K562 (cell line): ENCODE data around the gene PFKFB2. TPM values are rescaled to one million over a fixed set of nuclear protein-coding genes. Genes with fewer than 3 reads are reported as not detected.

Experiments
- C11orf30 ChIP-seq: fragments of 450-650 bp; IDR thresholded peaks from 2 replicates; pipeline ENCODE4 v1.6.1; 2016; ENCODE audit warnings: low read depth, mild to moderate bottlenecking
- CTBP1 ChIP-seq: fragments of 450-650 bp; IDR thresholded peaks from 2 replicates; pipeline ENCODE4 v1.6.1; 2016; ENCODE audit warnings: borderline replicate concordance
- ETV5 ChIP-seq: sonication (generic); formaldehyde crosslinking; IDR thresholded peaks from 2 replicates; pipeline ENCODE4 v1.4.0; 2020; ENCODE audit warnings: low read depth, mild to moderate bottlenecking, missing genetic modification reagents
- JUND ChIP-seq, 2 experiments: IDR thresholded peaks; 2 replicates in 1 of 2; 3 replicates in 1 of 2; pipeline ENCODE4 v1.6.1; 2011; ENCODE audit warnings: borderline replicate concordance in 2 of 2, low read depth in 2 of 2, low read length in 2 of 2, improper control_type of control experiment in 1 of 2, missing biosample characterization in 1 of 2, missing genetic modification characterization in 1 of 2, missing genetic modification reagents in 1 of 2
- MCM5 ChIP-seq: fragments of 450-650 bp; IDR thresholded peaks from 2 replicates; pipeline ENCODE4 v1.6.1; 2016; ENCODE audit warnings: low read depth
- MLX ChIP-seq, 2 experiments: fragments of 450-650 bp in 1 of 2; sonication (generic) in 1 of 2; formaldehyde crosslinking; conservative IDR thresholded peaks; 2 replicates each; pipeline versions ENCODE4 v1.4.0 to v1.8.1; 2020 to 2022; ENCODE audit warnings: mild to moderate bottlenecking in 1 of 2, missing genetic modification reagents in 1 of 2
- NFATC3 ChIP-seq: fragments of 450-650 bp; IDR thresholded peaks from 2 replicates; pipeline ENCODE4 v1.6.1; 2017; ENCODE audit warnings: mild to moderate bottlenecking
- PHB ChIP-seq: fragments of 250-450 bp; sonication (Bioruptor Pico); IDR thresholded peaks from 2 replicates; pipeline ENCODE4 v1.5.0; 2021
- PHF20 ChIP-seq: fragments of 450-650 bp; IDR thresholded peaks from 2 replicates; pipeline ENCODE4 v1.6.1; 2018; ENCODE audit not compliant: partially characterized antibody
- RB1 ChIP-seq: fragments of 450-650 bp; IDR thresholded peaks from 2 replicates; pipeline ENCODE4 v1.6.1; 2017; ENCODE audit warnings: low read depth, mild to moderate bottlenecking
- RFX1 ChIP-seq: fragments of 450-650 bp; IDR thresholded peaks from 2 replicates; pipeline ENCODE4 v1.6.1; 2016; ENCODE audit warnings: mild to moderate bottlenecking, moderate library complexity
- STAT5B ChIP-seq: fragments of 250-450 bp; sonication (Bioruptor Pico); IDR thresholded peaks from 2 replicates; pipeline ENCODE4 v1.8.0; 2021; ENCODE audit warnings: mild to moderate bottlenecking, inconsistent platforms
- TCFL5 ChIP-seq: fragments of 250-450 bp; sonication (Bioruptor Pico); conservative IDR thresholded peaks from 2 replicates; pipeline ENCODE4 v1.6.1; 2021; ENCODE audit warnings: mild to moderate bottlenecking, moderate library complexity, matching md5 sums
- TRIM24 ChIP-seq, 2 experiments: fragments of 450-650 bp; IDR thresholded peaks; 2 replicates each; pipeline ENCODE4 v1.6.1; 2016
- polyA plus RNA-seq, 8 experiments: library from polyadenylated mRNA; depleted of rRNA in 4 of 8; stranded (reverse) in 5 of 8; unstranded in 3 of 8; fragments of >200 nt; fragmentation: Nextera tagmentation in 2 of 8; fragmentation: Illumina TruSeq in 1 of 8; extraction: Ambion mirVana in 2 of 8; extraction: Trizol in 1 of 8; gene quantifications; 2 replicates each; pipeline versions ENCODE4 v1.2.1 to v1.2.3, GENCODE V29; 2011 to 2014; ENCODE audit warnings: inconsistent platforms in 1 of 8, missing spikeins in 1 of 8
- total RNA-seq, 7 experiments: library from RNA; depleted of rRNA in 6 of 7; stranded (reverse); fragments of >200 nt in 6 of 7; fragmentation: Illumina TruSeq in 2 of 7; extraction: Trizol in 2 of 7; gene quantifications; 2 replicates each; pipeline versions ENCODE4 v1.2.1 to v1.2.3, GENCODE V29; 2011 to 2021; ENCODE audit warnings: low replicate concordance in 1 of 7
- TF ChIP-seq, protein P1 (sequence below): fragments of 250-450 bp; sonication (Bioruptor Pico); IDR thresholded peaks from 2 replicates; pipeline ENCODE4 v1.5.1; 2021; ENCODE audit warnings: mild to moderate bottlenecking
- TF ChIP-seq, protein P2 (sequence below): sonication (generic); formaldehyde crosslinking; IDR thresholded peaks from 2 replicates; pipeline ENCODE4 v1.8.0; 2022; ENCODE audit warnings: mild to moderate bottlenecking, missing genetic modification reagents

Gene PFKFB2
- total and polyA plus RNA-seq, 9 of the 15 experiments (the other 6 are each of a cell fraction or from before 2014, with no cell fraction given) = 6.9 to 26.0 (median 16.4) TPM

DNA sequence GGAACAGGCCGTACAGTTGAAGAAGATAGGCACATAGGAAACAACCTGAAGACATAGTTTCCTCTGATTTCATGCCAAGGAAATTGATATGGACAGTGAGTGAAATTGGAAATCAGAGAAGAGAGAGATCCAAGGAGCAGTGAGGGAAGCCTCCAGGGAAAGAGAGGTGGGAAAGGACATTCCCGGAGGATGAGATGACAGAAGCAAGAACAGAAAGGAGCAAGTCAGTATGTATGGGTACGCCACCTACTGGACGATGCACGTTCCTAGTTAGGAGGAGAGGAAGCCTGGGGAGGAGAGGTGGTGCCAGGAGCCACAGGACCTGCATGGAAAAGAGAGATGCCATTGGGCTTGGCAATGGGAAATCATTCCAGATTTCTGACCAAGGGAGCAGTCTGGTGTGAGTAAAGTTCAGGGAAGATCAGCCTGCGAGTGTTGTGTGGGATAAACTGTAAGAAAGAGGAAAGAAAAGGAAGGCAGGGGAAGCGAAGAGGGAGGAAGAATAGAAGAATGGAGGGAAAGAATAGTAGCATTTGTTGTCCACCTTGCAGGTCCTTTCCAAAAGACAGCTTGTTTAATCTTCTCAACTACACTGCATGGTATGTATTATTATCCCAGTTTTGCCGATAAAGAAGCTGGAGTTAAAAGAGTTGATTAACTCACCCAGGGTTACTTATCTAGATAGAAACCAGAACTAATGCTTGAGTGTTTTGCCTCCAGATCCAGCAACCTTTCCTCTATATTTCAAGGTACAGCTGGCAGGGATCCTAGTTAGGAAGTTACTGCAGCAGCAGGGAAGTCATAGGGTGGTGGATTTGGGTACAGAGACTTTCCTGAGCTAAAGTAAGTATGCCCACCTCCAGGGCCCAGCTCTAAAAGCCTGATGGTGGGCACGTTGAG lies 47.9 kb upstream of the PFKFB2 start (continued):
- TF ChIP-seq, protein P1, sequence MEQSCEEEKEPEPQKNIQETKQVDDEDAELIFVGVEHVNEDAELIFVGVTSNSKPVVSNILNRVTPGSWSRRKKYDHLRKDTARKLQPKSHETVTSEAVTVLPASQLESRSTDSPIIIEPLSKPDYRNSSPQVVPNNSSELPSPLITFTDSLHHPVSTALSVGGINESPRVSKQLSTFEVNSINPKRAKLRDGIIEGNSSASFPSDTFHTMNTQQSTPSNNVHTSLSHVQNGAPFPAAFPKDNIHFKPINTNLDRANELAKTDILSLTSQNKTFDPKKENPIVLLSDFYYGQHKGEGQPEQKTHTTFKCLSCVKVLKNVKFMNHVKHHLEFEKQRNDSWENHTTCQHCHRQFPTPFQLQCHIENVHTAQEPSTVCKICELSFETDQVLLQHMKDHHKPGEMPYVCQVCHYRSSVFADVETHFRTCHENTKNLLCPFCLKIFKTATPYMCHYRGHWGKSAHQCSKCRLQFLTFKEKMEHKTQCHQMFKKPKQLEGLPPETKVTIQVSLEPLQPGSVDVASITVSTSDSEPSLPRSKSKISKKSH (CRISPR knock-in tag) = no peak
- TF ChIP-seq, protein P2, sequence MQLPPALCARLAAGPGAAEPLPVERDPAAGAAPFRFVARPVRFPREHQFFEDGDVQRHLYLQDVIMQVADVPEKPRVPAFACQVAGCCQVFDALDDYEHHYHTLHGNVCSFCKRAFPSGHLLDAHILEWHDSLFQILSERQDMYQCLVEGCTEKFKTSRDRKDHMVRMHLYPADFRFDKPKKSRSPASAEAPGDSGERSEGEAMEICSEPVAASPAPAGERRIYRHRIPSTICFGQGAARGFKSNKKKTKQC (CRISPR knock-in tag) = no peak
- TF ChIP-seq PHB (CRISPR knock-in tag) = no peak
- TF ChIP-seq PHF20 = peak; percentile 33
- TF ChIP-seq TCFL5 = no peak
- 0 out of 2 replicates have a peak, but pooled peaks have one; percentile 62 for TF ChIP-seq NFATC3
- TF ChIP-seq C11orf30 = 0 out of 2 replicates have a peak, but pooled peaks have one; percentile 17
- peak; percentile 15; the same call in 1 of the 2 replicates for TF ChIP-seq RB1
- no peak for TF ChIP-seq MLX (CRISPR knock-in tag; conservative IDR thresholded peaks at IDR 0.05)
- peak; percentile 12; the same call in 1 of the 2 replicates for TF ChIP-seq JUND (IDR thresholded peaks at IDR 0.05; ENCODE audit: borderline replicate concordance, low read depth, low read length)
- peak; percentile 51; the same call in 1 of the 3 replicates for TF ChIP-seq JUND (tag; IDR thresholded peaks at IDR 0.05; ENCODE audit: borderline replicate concordance, low read depth, low read length)
- TF ChIP-seq MCM5 = no peak
- TF ChIP-seq TRIM24 (IDR thresholded peaks at IDR 0.05) = 0 out of 4 replicates have a peak, but pooled peaks of 1 of the 2 experiments have one; percentile 30
- TF ChIP-seq ETV5 (CRISPR knock-in tag) = 0 out of 2 replicates have a peak, but pooled peaks have one; percentile 17
- TF ChIP-seq STAT5B (CRISPR knock-in tag) = no peak
- no peak for TF ChIP-seq RFX1
- TF ChIP-seq CTBP1 = peak; percentile 75; the same call in 1 of the 2 replicates
